ENCODE results near the gene ABCB9. TPM values are rescaled to one million over a fixed set of nuclear protein-coding genes. Genes with fewer than 3 reads are reported as not detected.

ABCB9 gene
- total and polyA plus RNA-seq, 2 experiments from 2014 or later, result 1.2 to 7.0 TPM

DNA sequence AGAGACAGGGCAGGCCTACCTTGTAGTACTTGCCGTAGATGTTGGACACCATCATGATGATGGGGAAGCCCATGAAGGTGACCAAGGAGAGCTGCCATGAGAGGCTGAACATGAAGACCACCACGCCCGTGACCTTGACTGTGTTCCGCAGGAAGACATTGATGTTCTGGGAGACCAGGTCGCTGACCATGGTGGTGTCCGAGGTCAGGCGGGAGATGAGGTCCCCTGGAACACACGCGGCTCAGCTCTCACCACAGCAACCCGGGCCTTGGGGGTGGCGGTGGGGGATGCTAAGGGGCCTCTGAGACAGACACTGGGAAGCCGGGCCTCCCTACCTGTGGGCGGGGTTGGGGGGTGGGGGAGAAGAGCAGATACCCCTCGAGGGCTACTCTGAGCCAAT lies 17.7 kb downstream of the ABCB9 start (continued):
- TF ChIP-seq ZNF462 (CRISPR knock-in tag; IDR thresholded peaks at IDR 0.05), result no peak
- no peak for TF ChIP-seq CREB1 (CRISPR knock-in tag; IDR thresholded peaks at IDR 0.05; ENCODE audit: low read depth)
- TF ChIP-seq POLR2AphosphoS5 (IDR thresholded peaks at IDR 0.05; ENCODE audit: low read depth), result no peak
- TF ChIP-seq JUNB (IDR thresholded peaks at IDR 0.05; ENCODE audit: unreplicated experiment), result no peak
- TF ChIP-seq EZH2 (IDR thresholded peaks at IDR 0.05; ENCODE audit: low read depth, unreplicated experiment), result no peak
- TF ChIP-seq STAT1 (IDR thresholded peaks at IDR 0.05; ENCODE audit: unreplicated experiment), result no peak
- no peak for TF ChIP-seq ZNF114 (CRISPR knock-in tag; IDR thresholded peaks at IDR 0.05)
- no peak for TF ChIP-seq CTCF (conservative IDR thresholded peaks at IDR 0.05; ENCODE audit: low read depth in 2 of 2)
- TF ChIP-seq ZNF331 (CRISPR knock-in tag; IDR thresholded peaks at IDR 0.05; ENCODE audit: low read depth), result no peak
